GM19372 (cell line): ENCODE measurements around the gene SLC10A1.
"Not testable (repeated sequence)": the region's sequence is repeated elsewhere in the genome, so short reads cannot be mapped to it uniquely, and the experiment has no call there.

Source experiments
- ATAC-seq: cut with Tn5 transposase; IDR thresholded peaks from one replicate; pipeline ENCODE4 v1.9.1; 2021; ENCODE audit warnings: mild to moderate bottlenecking, low read depth, moderate library complexity; ENCODE audit not compliant: unreplicated experiment

SLC10A1 gene

GRCh38 chr14:69772082-69773017 is 24.7 kb downstream of the SLC10A1 start:
- no peak for ATAC-seq

GRCh38 chr14:69771136-69771535 is 25.9 kb downstream of the SLC10A1 start:
- ATAC-seq = no peak

- ATAC-seq = no peak
These were observed 26.5 kb downstream of the SLC10A1 start for GRCh38 chr14:69770559-69770958.

GRCh38 chr14:69769623-69770022 is 27.4 kb downstream of the SLC10A1 start:
- no peak for ATAC-seq

- ATAC-seq = no peak
These were observed 28.2 kb downstream of the SLC10A1 start for GRCh38 chr14:69768873-69769272.

GRCh38 chr14:69767369-69767999 is 29.6 kb downstream of the SLC10A1 start:
- ATAC-seq = peak; percentile 80

- ATAC-seq = peak; percentile 71
These were observed 30.1 kb downstream of the SLC10A1 start, which contains the start of gene SRSF5 for GRCh38 chr14:69766984-69767368. SRSF5 (plus strand) TSS chr14:69767142; CDS start chr14:69768157, 1,015 bp downstream.

GRCh38 chr14:69763761-69764510 is 33.1 kb downstream of the SLC10A1 start:
- ATAC-seq = no peak

GRCh38 chr14:69760810-69761209 is 36.2 kb downstream of the SLC10A1 start:
- ATAC-seq = no peak

- ATAC-seq = no peak
These were observed 40.7 kb downstream of the SLC10A1 start for GRCh38 chr14:69756298-69756697.

GRCh38 chr14:69755784-69756183 is 41.3 kb downstream of the SLC10A1 start:
- ATAC-seq = no peak

GRCh38 chr14:69755296-69755695 is 41.7 kb downstream of the SLC10A1 start:
- ATAC-seq = no peak

- no peak for ATAC-seq
These were observed 42.6 kb downstream of the SLC10A1 start for GRCh38 chr14:69754487-69754886.

GRCh38 chr14:69753860-69754259 is 43.2 kb downstream of the SLC10A1 start:
- no peak for ATAC-seq

GRCh38 chr14:69752773-69753172 is 44.3 kb downstream of the SLC10A1 start:
- no peak for ATAC-seq

- no peak for ATAC-seq
These were observed 46.5 kb downstream of the SLC10A1 start for GRCh38 chr14:69750495-69750894.

- no peak for ATAC-seq
These were observed 47.1 kb downstream of the SLC10A1 start for GRCh38 chr14:69749956-69750355.

GRCh38 chr14:69741055-69741454 is 56.0 kb downstream of the SLC10A1 start:
- no peak for ATAC-seq

GRCh38 chr14:69736405-69736804 is 60.6 kb downstream of the SLC10A1 start:
- not testable (repeated sequence) for ATAC-seq

GRCh38 chr14:69731919-69732598 is 65.0 kb downstream of the SLC10A1 start:
- not testable (repeated sequence) for ATAC-seq
